H9 (cell line): ENCODE data around the gene ZNF212. TPM values are rescaled to one million over a fixed set of nuclear protein-coding genes. Genes with fewer than 3 reads are reported as not detected.

ENCODE experiments used
- DNase-seq: peaks from one replicate; pipeline ENCODE4 v3.0.0-alpha.2; 2017
- H2AFZ ChIP-seq: one replicate; pipeline ENCODE4 v1.6.1; 2013; ENCODE audit warnings: mild to moderate bottlenecking, low read length, control low read depth, moderate library complexity
- H2AK5ac ChIP-seq: 2 replicates; pipeline ENCODE4 v1.6.1; 2013; ENCODE audit warnings: low read length, control low read depth, mixed read lengths; ENCODE audit not compliant: insufficient read length
- H2BK120ac ChIP-seq: one replicate; pipeline ENCODE4 v1.6.1; 2013; ENCODE audit warnings: low read depth, mild to moderate bottlenecking, low read length, control low read depth, inconsistent platforms; ENCODE audit not compliant: poor library complexity, severe bottlenecking
- H2BK12ac ChIP-seq: 2 replicates; pipeline ENCODE4 v1.6.1; 2013; ENCODE audit warnings: low read length, control low read depth, mixed read lengths, low read depth; ENCODE audit not compliant: insufficient read length
- H2BK15ac ChIP-seq: 2 replicates; pipeline ENCODE4 v1.6.1; 2013; ENCODE audit warnings: low read depth, low read length, control low read depth
- H2BK20ac ChIP-seq: one replicate; pipeline ENCODE4 v1.6.1; 2013; ENCODE audit warnings: low read depth, mild to moderate bottlenecking, low read length, control low read depth, inconsistent platforms; ENCODE audit not compliant: poor library complexity, severe bottlenecking
- H2BK5ac ChIP-seq: 2 replicates; pipeline ENCODE4 v1.6.1; 2013; ENCODE audit warnings: low read length, control low read depth, mixed read lengths; ENCODE audit not compliant: insufficient read length
- H3K14ac ChIP-seq: 2 replicates; pipeline ENCODE4 v1.6.1; 2013; ENCODE audit warnings: low read length, control low read depth; ENCODE audit not compliant: insufficient read depth
- H3K18ac ChIP-seq: 2 replicates; pipeline ENCODE4 v1.6.1; 2013; ENCODE audit warnings: low read depth, mild to moderate bottlenecking, mixed read lengths, low read length, control low read depth; ENCODE audit not compliant: insufficient read length
- H3K23ac ChIP-seq: 2 replicates; pipeline ENCODE4 v1.6.1; 2013; ENCODE audit warnings: low read length, control low read depth, mixed read lengths, low read depth; ENCODE audit not compliant: insufficient read length
- H3K23me2 ChIP-seq: 2 replicates; pipeline ENCODE4 v1.6.1; 2013; ENCODE audit warnings: low read depth, mild to moderate bottlenecking, mixed read lengths, low read length, control low read depth; ENCODE audit not compliant: insufficient read length, poor library complexity, severe bottlenecking
- H3K27ac ChIP-seq: 2 replicates; pipeline ENCODE4 v1.5.1; 2013; ENCODE audit warnings: low read length, control low read depth, mixed read lengths, low read depth; ENCODE audit not compliant: insufficient read length
- H3K27me3 ChIP-seq: 2 replicates; pipeline ENCODE4 v1.6.1; 2013; ENCODE audit warnings: low read length, control low read depth, inconsistent platforms; ENCODE audit not compliant: insufficient read depth
- H3K4ac ChIP-seq: 2 replicates; pipeline ENCODE4 v1.6.1; 2013; ENCODE audit warnings: low read depth, mild to moderate bottlenecking, control low read depth, inconsistent platforms, low read length, moderate library complexity
- H3K4me1 ChIP-seq: 2 replicates; pipeline ENCODE4 v1.6.1; 2013; ENCODE audit warnings: low read length, control low read depth, inconsistent platforms; ENCODE audit not compliant: insufficient read depth
- H3K4me2 ChIP-seq: 2 replicates; pipeline ENCODE4 v1.6.1; 2013; ENCODE audit warnings: low read length, control low read depth, mixed read lengths; ENCODE audit not compliant: insufficient read length, insufficient read depth
- H3K56ac ChIP-seq: 2 replicates; pipeline ENCODE4 v1.6.1; 2013; ENCODE audit warnings: low read depth, mild to moderate bottlenecking, mixed read lengths, low read length, control low read depth; ENCODE audit not compliant: insufficient read length
- H3K79me1 ChIP-seq: 2 replicates; pipeline ENCODE4 v1.6.1; 2013; ENCODE audit warnings: low read depth, mild to moderate bottlenecking, moderate library complexity, low read length, control low read depth, inconsistent platforms; ENCODE audit not compliant: insufficient read depth, poor library complexity, severe bottlenecking
- H3K79me2 ChIP-seq: 2 replicates; pipeline ENCODE4 v1.6.1; 2013; ENCODE audit warnings: low read length, control low read depth, inconsistent platforms; ENCODE audit not compliant: insufficient read depth
- H3K9ac ChIP-seq: 2 replicates; pipeline ENCODE4 v1.6.1; 2013; ENCODE audit warnings: low read length, control low read depth, mixed read lengths; ENCODE audit not compliant: insufficient read length; ENCODE audit errors: extremely low read depth
- H3K9me3 ChIP-seq: one replicate; pipeline ENCODE4 v1.6.1; 2013; ENCODE audit warnings: low read depth, low read length, inconsistent platforms; ENCODE audit not compliant: control insufficient read depth
- H3T11ph ChIP-seq: one replicate; pipeline ENCODE4 v1.6.1; 2013; ENCODE audit warnings: mild to moderate bottlenecking, low read length, control low read depth, inconsistent platforms
- H4K20me1 ChIP-seq: one replicate; pipeline ENCODE4 v1.6.1; 2013; ENCODE audit not compliant: control insufficient read depth, insufficient read length, insufficient read depth
- H4K5ac ChIP-seq: 2 replicates; pipeline ENCODE4 v1.6.1; 2013; ENCODE audit warnings: low read depth, mild to moderate bottlenecking, mixed read lengths, low read length, control low read depth; ENCODE audit not compliant: insufficient read length
- H4K8ac ChIP-seq: replicated peaks from 2 replicates; pipeline ENCODE4 v1.6.1; 2013; ENCODE audit warnings: low read length, control low read depth, mixed read lengths, low read depth; ENCODE audit not compliant: insufficient read length
- H4K91ac ChIP-seq: 2 replicates; pipeline ENCODE4 v1.6.1; 2013; ENCODE audit warnings: low read depth, mild to moderate bottlenecking, moderate library complexity, mixed read lengths, low read length, control low read depth; ENCODE audit not compliant: insufficient read length
- H3K27ac Mint-ChIP-seq, 3 experiments: 2 replicates in 2 of 3; 3 replicates in 1 of 3; pipeline ENCODE4 v1.8.0; 2020 to 2021; ENCODE audit warnings: mixed read lengths in 3 of 3, mild to moderate bottlenecking in 1 of 3, moderate library complexity in 1 of 3
- H3K27me3 Mint-ChIP-seq: 2 replicates; pipeline ENCODE4 v1.8.0; 2021; ENCODE audit warnings: low read depth, mild to moderate bottlenecking, moderate library complexity, mixed read lengths
- H3K36me3 Mint-ChIP-seq, 3 experiments: 2 replicates in 2 of 3; 3 replicates in 1 of 3; pipeline ENCODE4 v1.8.0; 2020 to 2021; ENCODE audit warnings: low read depth in 3 of 3, mixed read lengths in 3 of 3; ENCODE audit not compliant: insufficient read depth in 1 of 3
- H3K4me1 Mint-ChIP-seq, 2 experiments: 2 replicates each; pipeline ENCODE4 v1.8.0; 2020; ENCODE audit warnings: mixed read lengths in 2 of 2
- H3K4me3 Mint-ChIP-seq, 2 experiments: 2 replicates in 1 of 2; 3 replicates in 1 of 2; pipeline ENCODE4 v1.8.0; 2020 to 2021; ENCODE audit warnings: mild to moderate bottlenecking in 2 of 2, mixed read lengths in 2 of 2, moderate library complexity in 1 of 2
- H3K9me3 Mint-ChIP-seq, 2 experiments: 2 replicates in 1 of 2; 3 replicates in 1 of 2; pipeline ENCODE4 v1.8.0; 2020; ENCODE audit warnings: mild to moderate bottlenecking in 2 of 2, mixed read lengths in 2 of 2, moderate library complexity in 1 of 2
- WGBS: extraction: QIAGEN DNeasy Blood & Tissue Kit; methylation state at CpG from one replicate; pipeline ENCODE4 v1.1.7; 2013; ENCODE audit warnings: missing lambda C conversion rate, low lambda C conversion rate, mixed read lengths; ENCODE audit not compliant: insufficient read length; ENCODE audit errors: extremely low coverage; 5-methylcytosine and 5-hydroxymethylcytosine counted together
- total RNA-seq: library from RNA; stranded (reverse); gene quantifications from 2 replicates; pipeline ENCODE4 v1.2.1, GENCODE V29; 2021
- TF ChIP-seq, protein P1 (sequence below): fragments of 200-600 bp; sonication (generic); conservative IDR thresholded peaks from 3 replicates; pipeline ENCODE4 v1.8.0; 2021; ENCODE audit warnings: antibody characterized with exemption, mild to moderate bottlenecking

The ZNF212 gene
- total RNA-seq, 1 experiment from 2014 or later, result 21.1 TPM

DNA sequence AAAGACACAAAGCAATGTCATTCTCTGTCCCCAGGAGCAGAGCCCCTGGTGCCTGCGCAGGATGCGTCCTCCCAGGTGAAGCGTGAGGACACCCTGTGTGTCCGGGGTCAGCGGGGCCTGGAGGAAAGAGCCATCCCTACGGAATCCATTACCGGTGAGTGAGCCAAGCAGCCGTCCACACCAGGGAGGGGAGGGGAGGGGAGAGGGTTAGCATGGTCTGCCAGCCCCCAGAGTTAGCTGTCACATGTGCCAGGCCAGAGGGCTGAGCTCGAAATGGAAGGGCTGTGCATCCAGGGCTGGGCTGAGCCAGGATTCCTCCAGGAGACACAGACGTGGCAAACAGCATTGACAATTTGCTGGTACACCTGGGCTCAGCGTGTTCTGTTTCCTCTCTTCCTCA, 28.9 kb upstream of the ZNF212 start:
- H2AFZ ChIP-seq, result no peak overlapping the region
- H4K5ac ChIP-seq, result no peak overlapping the region
- Mint-ChIP-seq H3K27ac (no peak overlapping the region), H3K36me3 (peaks cover 64 to 93% (median 86%) of the 10 kb centered on the region in 3 experiments), H3K9me3 (no peaks in the 10 kb centered on the region), H3K4me1 (peaks cover 7 to 12% of the 10 kb centered on the region in 2 experiments), H3K4me3 (no peak overlapping the region), H3K27me3 (no peaks in the 10 kb centered on the region)
- no peak overlapping the region for H2BK120ac ChIP-seq
- peaks cover 3% of the 10 kb centered on the region for H4K20me1 ChIP-seq
- H2BK5ac ChIP-seq, result no peak overlapping the region
- no peak overlapping the region for H3K27ac ChIP-seq
- no peak overlapping the region for H3K56ac ChIP-seq
- H3K18ac ChIP-seq, result no peak overlapping the region
- no peak overlapping the region for H2BK15ac ChIP-seq
- H3K27me3 ChIP-seq, result no peaks in the 10 kb centered on the region
- H3K79me2 ChIP-seq, result no peaks in the 10 kb centered on the region
- no peak overlapping the region for H3K9ac ChIP-seq
- H3K4ac ChIP-seq, result no peak overlapping the region
- H3K9me3 ChIP-seq, result no peaks in the 10 kb centered on the region
- H2BK12ac ChIP-seq, result no peak overlapping the region
- H2BK20ac ChIP-seq, result no peak overlapping the region
- H3K23me2 ChIP-seq, result no peaks in the 10 kb centered on the region
- WGBS, result no CpG with 5 or more reads among the region's 11 CpGs
- H3K79me1 ChIP-seq, result no peaks in the 10 kb centered on the region
- H3K4me1 ChIP-seq, result peaks cover 6% of the 10 kb centered on the region; the same call in 1 of the 2 replicates
- no peak overlapping the region for H3K4me2 ChIP-seq
- no peak overlapping the region for H3K14ac ChIP-seq
- TF ChIP-seq, protein P1, sequence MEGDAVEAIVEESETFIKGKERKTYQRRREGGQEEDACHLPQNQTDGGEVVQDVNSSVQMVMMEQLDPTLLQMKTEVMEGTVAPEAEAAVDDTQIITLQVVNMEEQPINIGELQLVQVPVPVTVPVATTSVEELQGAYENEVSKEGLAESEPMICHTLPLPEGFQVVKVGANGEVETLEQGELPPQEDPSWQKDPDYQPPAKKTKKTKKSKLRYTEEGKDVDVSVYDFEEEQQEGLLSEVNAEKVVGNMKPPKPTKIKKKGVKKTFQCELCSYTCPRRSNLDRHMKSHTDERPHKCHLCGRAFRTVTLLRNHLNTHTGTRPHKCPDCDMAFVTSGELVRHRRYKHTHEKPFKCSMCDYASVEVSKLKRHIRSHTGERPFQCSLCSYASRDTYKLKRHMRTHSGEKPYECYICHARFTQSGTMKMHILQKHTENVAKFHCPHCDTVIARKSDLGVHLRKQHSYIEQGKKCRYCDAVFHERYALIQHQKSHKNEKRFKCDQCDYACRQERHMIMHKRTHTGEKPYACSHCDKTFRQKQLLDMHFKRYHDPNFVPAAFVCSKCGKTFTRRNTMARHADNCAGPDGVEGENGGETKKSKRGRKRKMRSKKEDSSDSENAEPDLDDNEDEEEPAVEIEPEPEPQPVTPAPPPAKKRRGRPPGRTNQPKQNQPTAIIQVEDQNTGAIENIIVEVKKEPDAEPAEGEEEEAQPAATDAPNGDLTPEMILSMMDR, result no peak
- no peak for DNase-seq
- no peak overlapping the region for H4K91ac ChIP-seq
- no peak overlapping the region for H2AK5ac ChIP-seq
- no peak overlapping the region for H4K8ac ChIP-seq
- H3K23ac ChIP-seq, result no peak overlapping the region
- H3T11ph ChIP-seq, result no peak overlapping the region
